Dermis blood vessel endothelial cell (primary cell): Measurements from ENCODE around the gene HYPK. TPM values are rescaled to one million over a fixed set of nuclear protein-coding genes. Genes with fewer than 3 reads are reported as not detected.
A peak's percentile ranks its signal among the peaks of the same experiment; 100 is the strongest.
"Not testable (repeated sequence)": the region's sequence is repeated elsewhere in the genome, so short reads cannot be mapped to it uniquely, and the experiment has no call there.

ENCODE experiments used
- DNase-seq: peaks from one replicate; pipeline ENCODE4 v3.0.0; 2010
- total RNA-seq: library from RNA; depleted of rRNA; stranded (reverse); fragments of >200 nt; gene quantifications from 2 replicates; pipeline ENCODE4 v1.2.3, GENCODE V29; 2014

HYPK gene
- total RNA-seq, 1 donor from 2014 or later, result 4.6 TPM

DNA sequence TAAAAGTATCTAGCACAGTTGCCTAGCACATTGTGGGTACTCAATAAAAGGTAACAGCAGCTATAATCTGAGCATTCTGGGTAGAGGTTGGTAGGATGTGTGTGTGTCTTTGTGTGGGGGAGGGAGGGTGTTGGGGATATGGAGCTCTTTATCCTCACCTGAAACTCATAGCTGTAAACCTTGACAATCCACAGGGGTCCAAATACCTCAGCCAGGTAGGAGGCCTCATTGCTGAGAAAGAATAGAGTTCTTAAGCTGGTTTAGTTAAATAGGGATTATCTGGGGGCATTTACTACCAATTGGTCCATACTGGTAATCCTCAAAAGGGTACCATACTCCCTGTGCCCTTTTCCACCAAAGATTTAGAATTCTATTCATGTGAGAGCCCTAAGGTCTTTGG, 4.4 kb upstream of the HYPK start:
- no peak for DNase-seq

- DNase-seq, result no peak
Observed at GRCh38 chr15:43796566-43796965, 3.8 kb upstream of the HYPK start.

GRCh38 chr15:43799209-43799944, 1.0 kb upstream of the HYPK start:
- DNase-seq, result no peak

DNA sequence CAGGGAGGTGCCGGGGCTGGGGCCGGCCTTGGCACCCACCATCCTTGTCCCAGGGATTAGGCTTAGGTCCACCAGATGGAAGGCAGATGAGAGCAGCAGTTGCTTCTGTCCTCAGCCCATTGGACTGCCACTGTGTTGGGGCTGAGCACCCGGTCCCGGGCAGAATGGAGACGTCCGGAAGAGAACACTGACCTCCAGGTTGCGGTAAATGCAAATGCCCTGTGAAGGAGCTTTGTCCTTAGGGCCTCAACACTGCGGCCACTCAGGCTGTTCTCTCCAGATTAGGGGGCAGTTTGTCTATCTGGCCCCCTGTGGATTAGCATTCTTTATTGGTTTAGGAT, 484 bp upstream of the HYPK start, which contains the start of gene SERINC4:
TSS of gene SERINC4 (minus strand) at position 276 of the 341 bp plus-strand sequence. CDS start at position 42, 234 bp downstream.
- no peak for DNase-seq

- DNase-seq, result not testable (repeated sequence)
Observed at GRCh38 chr15:43802676-43803075, 2.3 kb downstream of the HYPK start.

DNA sequence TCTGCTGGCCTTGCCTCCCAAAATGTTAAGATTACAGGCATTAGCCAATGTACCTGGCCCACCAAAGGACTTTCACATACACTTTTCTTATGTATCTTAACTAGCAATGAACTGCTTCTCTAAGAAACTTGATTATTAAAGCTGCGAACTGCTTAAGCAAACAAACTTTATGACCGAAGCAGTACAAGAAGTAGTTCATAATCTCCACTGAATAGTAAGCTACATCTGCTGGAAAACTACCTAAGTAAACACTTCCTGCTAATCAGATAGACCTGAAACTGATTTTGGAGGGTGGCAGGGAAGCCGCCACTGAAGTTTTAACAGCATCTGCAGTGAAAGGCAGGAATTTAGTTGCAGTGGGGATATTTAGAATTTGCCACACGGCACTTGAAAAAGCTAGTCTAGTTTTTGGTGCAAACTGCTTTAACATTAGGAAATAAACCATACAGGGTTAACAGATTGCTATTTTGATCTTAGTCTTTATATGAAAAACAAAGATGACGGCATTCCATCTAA, 8.1 kb downstream of the HYPK start:
- no peak for DNase-seq

DNA sequence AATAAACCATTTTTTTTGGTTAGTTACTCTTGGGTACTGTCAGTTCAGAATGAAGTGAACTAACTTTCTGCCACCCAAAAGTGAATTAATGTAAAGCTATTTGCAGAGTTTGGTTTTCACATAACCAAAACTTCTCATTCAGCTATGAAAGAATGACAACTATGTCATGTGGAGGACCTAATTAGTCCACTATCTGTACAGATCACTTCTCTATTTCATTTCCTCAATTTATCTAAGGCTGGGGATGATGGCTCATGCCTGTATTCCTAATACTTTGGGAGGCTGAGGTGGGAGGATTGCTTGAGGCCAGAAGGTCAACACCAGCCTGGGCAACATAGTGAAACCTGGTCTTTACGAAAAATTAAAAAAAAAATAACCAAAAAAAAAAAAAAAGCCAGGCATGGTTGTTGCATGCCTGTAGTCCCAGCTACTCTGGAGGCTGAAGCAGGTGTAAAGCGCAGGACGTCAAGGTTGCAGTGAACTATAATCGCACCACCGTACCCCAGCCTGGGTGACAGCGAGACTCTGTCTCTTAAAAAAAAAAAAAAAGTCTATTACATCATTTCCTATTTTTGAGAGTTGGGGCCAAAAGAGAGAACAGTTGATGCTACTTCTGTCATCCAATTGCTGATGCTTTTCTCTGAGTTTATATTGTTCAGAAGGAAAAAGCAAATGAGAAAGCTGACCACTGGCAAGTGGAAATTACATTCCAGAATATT, 8.7 kb downstream of the HYPK start:
- DNase-seq, result no peak

GRCh38 chr15:43815064-43815463, 14.7 kb downstream of the HYPK start:
- not testable (repeated sequence) for DNase-seq

DNA sequence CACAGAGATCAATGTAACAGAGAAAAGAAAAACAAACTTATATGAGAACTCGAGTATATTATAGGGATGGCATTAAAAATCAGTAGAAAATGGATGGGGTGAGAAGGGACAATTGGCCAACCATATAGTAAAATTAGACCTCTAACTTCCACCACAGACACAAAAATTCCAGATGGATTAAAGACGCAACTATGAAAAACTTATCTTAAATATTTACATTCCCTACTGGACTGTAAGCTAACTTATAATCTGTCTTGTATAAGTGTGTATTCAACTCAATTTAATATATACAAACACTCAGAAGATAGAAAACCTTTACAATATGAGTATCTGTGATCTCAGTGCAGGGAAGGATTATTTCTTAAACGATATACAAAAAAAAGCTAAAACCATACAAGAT, 21.1 kb downstream of the HYPK start:
- DNase-seq, result no peak

DNA sequence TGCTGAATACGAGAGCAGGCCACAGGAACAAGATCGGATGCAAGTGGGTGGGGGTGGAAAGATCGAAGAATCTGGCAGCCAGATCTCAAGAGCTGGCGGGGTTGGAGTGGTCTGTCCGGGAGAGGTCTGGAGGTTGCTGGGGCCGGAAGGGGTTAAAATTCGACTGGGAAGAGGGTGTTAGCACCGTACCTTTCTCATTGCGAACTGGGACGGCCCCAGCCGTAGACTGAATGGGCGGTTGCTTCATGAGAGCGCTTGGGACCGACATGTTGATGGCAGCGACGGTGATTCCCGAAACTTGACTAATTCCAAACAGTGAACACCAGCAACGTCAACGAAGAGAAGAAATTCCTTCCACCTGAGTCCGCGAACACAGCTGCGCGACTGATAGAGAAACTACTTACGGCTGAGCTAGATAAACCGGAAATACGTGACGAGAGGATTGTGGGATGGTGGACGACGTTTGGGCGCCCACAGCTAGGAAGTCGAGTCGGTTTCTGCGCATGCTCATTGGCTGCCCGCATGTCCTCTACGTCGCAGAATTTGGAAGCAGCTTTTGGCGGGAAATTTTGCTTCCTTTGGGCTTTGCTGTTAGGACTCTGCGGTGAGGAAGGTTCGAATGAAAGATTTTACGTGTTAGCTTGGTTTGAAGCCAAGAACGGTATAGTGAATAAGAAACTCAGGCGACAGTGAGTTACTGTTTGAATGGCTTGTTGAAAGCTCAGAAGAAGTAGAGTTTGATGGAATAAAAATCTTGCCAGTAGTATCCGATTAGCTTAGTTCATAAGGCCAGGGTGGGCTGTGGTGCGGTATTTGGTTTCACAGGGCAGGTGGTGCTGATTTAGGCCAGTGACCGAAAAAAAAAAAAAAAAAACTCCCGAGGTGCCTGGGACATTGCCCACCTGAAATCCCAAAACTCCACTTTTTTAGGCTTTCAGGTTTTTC, 24.2 kb downstream of the HYPK start, which contains the start of gene MFAP1:
TSS of gene MFAP1 (minus strand) at position 389 of the 945 bp plus-strand sequence. CDS start at position 268, 121 bp downstream.
- peak; percentile 98 for DNase-seq

DNA sequence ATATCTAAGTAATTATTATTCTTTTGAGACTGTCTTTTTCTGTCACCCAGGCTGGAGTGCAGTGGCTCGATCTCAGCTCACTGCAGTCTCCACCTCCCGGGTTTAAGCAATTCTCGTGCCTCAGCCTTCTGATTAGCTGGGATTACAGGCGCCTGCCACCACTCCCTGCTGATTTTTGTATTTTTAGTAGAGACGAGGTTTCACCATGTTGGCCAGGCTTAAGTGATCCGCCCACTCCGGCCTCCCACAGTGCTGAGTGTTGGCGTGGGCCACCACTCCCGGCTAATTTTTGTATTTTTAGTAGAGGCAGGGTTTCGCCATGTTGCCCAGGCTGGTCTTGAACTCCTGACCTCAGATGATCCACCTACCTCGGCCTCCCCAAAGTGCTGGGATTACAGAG, 24.9 kb downstream of the HYPK start:
- not testable (repeated sequence) for DNase-seq

DNA sequence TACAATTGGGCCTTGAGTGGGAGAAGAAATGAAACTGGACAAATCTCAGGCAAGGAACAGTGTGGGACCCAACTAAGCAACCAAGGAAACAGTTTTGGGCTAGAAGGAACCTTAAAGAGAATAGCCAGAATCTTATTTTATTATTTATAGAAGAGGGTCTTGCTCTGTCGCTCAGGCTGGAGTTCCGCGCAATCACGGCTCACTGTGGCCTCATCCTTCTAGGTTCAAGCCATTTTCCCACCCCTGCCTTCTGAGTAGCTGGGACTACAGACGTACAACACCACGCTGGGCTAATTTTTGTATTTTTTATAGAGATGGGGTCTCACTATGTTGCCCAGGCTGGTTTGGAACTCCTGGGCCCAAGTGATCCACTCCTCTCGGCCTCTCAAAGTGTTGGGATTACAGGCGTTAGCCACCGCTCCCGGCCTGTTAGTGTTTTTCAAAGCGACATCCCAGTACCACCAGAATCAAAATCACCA, 25.7 kb downstream of the HYPK start:
- DNase-seq, result no peak

GRCh38 chr15:43826508-43827341, 26.3 kb downstream of the HYPK start, which contains the start of gene WDR76:
WDR76 (plus strand) TSS chr15:43827002; CDS start chr15:43827033, 31 bp downstream.
- peak; percentile 86 for DNase-seq

GRCh38 chr15:43828061-43828657, 27.8 kb downstream of the HYPK start:
- DNase-seq, result peak; percentile 11

DNA sequence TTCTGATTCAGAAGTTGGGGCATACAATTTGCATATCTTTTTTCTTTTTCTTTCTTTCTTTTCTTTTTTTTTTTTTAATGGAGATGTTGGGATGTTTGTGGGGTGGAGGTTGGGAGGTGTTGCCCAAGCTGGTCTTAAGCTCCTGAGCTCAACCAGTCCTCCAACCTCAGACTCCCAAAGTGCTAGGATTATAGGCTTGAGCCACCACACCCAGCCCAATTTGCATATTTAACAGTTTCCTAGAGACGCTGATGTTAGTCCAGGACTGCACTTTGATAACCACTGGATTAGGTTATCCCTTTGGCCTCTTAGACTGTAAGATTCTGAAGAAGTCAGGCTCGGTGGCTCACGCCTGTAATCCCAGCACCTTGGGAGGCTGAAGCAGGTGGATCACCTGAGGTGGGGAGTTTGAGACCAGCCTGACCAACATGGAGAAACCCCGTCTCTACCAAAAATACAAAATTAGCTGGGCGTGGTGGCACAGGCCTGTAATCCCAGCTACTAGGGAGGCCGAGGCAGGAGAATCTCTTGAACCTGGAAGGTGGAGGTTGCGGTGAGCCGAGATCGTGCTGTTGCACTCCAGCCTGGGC, 29.6 kb downstream of the HYPK start:
- DNase-seq, result not testable (repeated sequence)

DNA sequence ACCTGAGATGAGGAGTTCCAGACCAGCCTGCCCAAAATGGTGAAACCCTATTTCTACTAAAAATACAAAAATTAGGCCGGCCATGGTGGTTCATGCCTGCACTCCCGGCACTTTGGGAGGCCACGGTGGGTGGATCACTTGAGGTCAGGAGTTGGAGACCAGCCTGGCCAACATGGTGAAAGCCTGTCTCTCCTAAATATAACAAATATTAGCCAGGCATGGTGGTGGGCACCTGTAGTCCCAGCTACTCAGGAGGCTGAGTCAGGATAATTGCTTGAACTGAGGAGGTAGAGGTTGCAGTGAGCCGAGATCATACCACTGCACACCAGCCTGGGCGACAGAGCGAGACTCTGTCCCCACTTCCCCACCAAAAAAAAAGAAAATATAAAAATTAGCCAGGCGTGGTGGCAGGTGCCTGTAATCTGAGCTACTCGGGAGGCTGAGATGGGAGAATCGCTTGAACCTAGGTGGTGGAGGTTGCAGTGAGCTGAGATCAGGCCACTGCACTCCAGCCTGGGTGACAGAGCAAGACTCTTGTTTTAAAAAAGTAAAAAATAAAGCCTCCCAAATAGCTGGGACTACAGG, 30.4 kb downstream of the HYPK start:
- DNase-seq, result not testable (repeated sequence)

DNA sequence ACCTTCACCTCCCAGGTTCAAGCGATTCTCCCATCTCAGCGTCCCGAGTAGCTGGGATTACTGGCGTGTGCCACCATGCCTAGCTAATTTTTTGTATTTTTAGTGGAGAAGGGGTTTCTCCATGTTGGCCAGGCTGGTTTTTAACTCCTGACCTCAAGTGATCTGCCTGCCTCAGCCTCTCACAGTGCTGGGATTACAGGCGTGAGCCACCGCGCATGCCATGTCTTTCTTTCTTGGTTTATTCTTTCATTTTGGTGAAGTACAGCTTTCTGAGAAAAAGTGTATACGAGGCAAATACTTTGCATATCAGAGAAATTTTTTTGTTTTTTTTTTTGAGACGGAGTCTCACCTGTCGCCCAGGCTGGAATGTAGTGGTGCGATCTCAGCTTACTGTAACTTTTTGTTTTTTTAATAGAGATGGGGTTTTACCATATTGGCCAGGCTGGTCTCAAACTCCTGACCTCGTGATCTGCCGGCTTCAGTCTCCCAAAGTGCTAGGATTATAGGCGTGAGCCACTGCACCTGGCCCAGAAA, 31.2 kb downstream of the HYPK start:
- not testable (repeated sequence) for DNase-seq

DNA sequence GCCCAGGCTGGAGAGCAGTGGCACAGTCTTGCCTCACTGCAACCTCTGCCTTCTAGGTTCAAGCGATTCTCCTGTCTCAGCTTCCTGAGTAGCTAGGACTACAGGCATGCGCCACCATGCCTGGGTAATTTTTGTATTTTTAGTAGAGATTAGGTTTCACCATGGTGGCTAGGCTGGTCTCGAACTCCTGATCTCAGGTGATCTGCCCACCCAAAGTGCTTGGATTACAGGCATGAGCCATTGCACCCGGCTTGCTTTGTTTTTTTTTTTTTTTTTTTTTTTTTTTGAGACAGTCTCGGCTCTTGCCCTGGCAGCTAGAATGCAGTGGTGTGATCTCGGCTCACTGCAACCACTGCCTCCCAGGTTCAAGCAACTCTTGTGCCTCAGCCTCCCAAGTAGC, 32.1 kb downstream of the HYPK start:
- DNase-seq, result not testable (repeated sequence)

- no peak for DNase-seq
Observed at GRCh38 chr15:43845421-43845820, 45.0 kb downstream of the HYPK start.

GRCh38 chr15:43851251-43851650, 50.9 kb downstream of the HYPK start:
- DNase-seq, result no peak
